C4-2B (cell line): Measurements from ENCODE around the gene FCGBP.
"Not testable (repeated sequence)": the region's sequence is repeated elsewhere in the genome, so short reads cannot be mapped to it uniquely, and the experiment has no call there.

Experiments used
- H3K27ac ChIP-seq: fragments of 450-650 bp; 2 replicates; pipeline ENCODE4 v1.5.1; 2017
- CTCF ChIP-seq: fragments of 450-650 bp; conservative IDR thresholded peaks from 2 replicates; pipeline ENCODE4 v1.5.1; 2017; ENCODE audit warnings: mild to moderate bottlenecking
- ZFX ChIP-seq: fragments of 450-650 bp; IDR thresholded peaks from 2 replicates; pipeline ENCODE4 v1.6.1; 2017

Gene FCGBP

DNA sequence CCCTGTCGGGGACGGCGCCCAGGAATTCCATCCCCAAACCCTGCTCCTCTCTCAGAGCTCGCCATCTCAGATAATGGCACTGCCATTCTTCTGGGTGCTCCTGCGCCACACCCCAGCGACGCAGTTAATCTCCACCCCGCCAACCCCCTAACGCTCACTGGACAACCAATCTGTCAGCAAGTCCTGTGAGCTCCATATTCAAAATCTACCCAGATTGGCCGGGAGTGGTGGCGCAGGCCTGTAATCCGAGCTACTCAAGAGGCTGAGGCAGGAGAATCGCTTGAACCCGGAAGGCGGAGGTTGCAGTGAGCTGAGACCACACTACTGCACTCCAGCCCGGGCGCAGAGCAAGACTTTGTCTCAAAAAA, 18.6 kb downstream of the FCGBP start:
- TF ChIP-seq ZFX (no peak), CTCF (no peak)
- H3K27ac ChIP-seq = no peak overlapping the region

GRCh38 chr19:39915101-39915847, 19.2 kb downstream of the FCGBP start:
- TF ChIP-seq CTCF (no peak), ZFX (no peak)
- no peak overlapping the region for H3K27ac ChIP-seq

DNA sequence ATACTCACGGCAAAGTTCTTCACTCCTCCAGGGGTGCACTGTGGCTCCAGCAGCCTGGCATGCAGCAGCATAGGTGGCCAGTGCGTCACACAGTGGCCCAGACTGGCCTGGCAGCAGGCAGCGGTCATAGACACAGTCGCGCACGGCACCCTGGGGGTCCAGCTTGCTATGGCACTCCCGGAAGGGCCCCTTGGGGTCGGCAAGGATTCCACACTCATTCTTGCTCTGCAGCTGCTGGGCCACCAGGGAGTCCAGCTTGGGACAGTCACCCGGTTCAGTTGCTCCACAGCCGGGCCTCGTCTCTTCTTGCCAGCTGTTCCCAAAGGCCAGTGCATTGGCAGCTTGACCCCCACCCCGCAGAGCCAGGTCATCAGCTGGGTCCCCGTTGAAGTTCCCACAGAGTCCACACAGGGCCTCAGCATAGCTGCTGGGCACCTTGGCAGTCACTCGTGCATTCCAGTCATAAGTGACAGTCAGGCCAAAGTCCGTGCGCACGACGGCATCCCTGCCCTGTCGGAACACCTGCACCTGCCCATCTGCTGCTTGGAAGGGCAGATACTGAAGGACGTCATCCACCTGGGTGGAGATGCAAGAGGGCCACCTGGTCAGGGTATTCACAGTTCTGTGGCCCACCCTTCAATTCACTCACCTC, 20.6 kb downstream of the FCGBP start:
- TF ChIP-seq ZFX = no peak
- H3K27ac ChIP-seq = no peak overlapping the region

DNA sequence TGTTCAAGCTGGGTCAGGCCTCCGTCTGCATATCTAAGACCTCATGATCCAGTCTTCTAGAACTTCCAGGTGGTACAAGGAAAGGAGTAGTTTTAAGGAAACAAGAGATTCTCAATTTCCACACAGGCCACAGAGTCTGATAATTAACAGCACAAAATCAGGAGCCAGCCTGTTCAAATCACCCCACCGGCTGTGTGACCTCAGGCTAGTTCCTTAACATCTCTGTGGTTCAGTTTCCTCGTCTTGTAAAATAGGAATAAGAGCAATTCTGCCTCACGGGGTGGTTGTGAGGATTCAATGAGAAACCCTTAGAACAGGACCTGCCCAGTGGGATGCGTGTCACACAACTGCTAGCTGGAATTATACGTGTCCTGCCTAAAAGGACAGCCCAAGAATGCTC, 25.6 kb downstream of the FCGBP start:
- TF ChIP-seq CTCF (no peak), ZFX (no peak)
- H3K27ac ChIP-seq = no peak overlapping the region

DNA sequence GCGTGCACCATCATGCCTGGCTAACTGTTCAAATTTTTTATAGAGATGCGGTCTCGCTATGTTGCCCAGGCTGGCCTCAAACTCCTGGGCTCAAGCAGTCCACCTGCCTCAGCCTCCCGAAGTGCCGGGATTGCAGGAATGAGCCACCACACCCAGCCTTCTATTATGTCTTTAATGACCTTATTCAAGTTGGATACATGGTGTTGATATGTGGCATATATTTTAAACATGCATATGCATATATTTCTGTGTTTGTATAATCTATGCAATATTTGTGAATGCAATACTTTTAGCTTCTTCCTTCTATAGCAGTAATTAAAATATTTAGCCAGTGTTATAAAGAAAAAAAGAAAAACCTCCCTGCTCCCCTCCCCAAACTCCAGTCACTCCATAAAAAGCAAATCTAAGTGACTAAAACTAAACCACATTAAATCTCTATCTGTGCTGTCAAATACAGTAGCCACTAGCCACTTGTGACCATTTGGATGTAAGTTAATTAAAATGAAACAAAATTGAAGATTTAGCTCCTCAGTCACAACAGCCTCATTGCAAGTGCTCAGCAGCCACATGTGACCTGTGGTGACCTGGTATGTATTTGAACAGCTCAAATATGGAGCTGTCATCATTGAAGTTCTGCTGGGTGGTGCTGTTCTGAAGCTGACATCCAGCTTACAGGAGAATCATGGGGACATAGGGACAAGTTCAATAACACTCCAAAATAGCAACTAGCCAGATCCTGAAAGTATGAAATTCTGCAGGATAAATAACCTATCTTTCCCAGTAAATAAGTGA, 27.4 kb downstream of the FCGBP start:
- no peak overlapping the region for H3K27ac ChIP-seq
- TF ChIP-seq CTCF = no peak
- no peak for TF ChIP-seq ZFX

DNA sequence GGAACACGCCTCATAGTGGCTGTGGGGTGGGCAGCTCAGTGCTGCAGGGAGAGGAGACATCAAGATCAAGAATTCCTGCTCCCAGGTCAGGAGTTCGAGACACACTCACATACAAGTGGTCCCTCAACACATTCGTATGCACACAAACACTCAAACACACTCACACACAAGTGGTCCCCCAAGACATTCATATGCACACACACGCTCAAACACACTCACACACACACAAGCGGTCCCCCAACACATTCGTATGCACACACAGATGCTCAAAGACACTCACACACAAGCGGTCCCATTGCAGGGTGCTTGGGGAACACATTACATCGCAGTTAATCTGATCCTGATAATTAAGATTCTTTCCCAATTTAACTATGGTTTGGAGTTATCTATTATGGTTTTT, 28.2 kb downstream of the FCGBP start:
- TF ChIP-seq CTCF (no peak), ZFX (no peak)
- no peak overlapping the region for H3K27ac ChIP-seq

GRCh38 chr19:39903486-39904091, 30.8 kb downstream of the FCGBP start:
- H3K27ac ChIP-seq = not testable (repeated sequence)

DNA sequence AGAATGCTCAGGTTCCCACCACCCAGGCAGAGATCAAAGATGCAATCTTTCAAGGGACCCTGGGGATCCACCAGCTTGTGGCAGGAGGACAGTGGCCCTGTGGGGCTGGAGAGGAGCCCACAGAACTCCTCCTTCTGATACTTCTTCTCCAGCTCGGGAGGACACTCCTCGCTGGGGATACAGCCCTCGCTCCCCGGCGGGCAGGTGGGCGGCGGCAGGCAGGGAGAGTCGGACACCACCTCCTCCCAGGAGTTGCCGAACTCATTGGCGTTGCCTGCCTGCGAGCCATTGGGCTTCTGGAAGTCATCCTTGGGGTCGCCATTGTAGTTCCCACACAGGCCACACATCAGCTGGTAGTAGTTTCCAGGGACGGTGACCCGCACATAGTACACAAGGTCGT, 32.1 kb downstream of the FCGBP start:
- not testable (repeated sequence) for H3K27ac ChIP-seq

- not testable (repeated sequence) for H3K27ac ChIP-seq
Measured at GRCh38 chr19:39901681-39902080, 32.8 kb downstream of the FCGBP start.

- not testable (repeated sequence) for H3K27ac ChIP-seq
Measured at GRCh38 chr19:39898858-39899257, 35.6 kb downstream of the FCGBP start.

DNA sequence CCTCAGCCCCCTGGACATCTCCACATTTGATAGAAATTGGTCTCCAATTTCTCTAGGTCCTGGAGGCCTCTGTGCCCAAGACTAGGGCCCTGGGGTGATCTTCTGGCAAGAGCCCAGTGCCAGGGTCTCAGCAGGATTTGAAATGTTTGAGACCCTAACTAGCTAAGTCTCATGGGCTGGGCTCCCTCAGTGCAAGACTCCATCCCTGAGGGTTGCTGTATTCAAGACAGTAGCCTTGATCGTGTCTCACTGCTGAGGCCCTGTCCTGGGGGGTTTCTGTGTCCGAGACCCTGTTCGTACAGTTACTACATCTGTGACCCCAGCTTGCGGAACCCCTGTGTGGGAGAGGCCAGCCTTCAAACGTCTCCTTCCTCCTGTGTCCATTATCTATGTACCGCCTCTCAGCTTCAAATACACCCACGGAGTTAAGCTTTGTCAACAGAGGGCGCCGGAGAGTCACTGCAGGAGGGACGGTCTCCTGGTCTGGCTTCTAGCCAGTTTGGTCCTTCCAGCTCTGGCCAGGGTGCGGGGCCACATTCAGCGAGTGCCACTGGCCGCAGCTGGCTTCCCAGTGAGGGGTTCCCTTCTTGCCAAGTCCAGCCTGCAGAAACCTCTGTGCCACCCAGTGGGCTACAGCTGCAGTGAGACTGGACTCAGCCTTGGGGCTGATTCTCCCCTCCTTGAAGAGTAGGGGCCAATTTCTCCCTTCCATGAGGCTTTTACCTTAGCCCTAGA, 36.8 kb downstream of the FCGBP start:
- not testable (repeated sequence) for H3K27ac ChIP-seq

- not testable (repeated sequence) for H3K27ac ChIP-seq
Measured at GRCh38 chr19:39895096-39895495, 39.3 kb downstream of the FCGBP start.

GRCh38 chr19:39894236-39894606, 40.2 kb downstream of the FCGBP start:
- H3K27ac ChIP-seq = not testable (repeated sequence)
